GM18507 (cell line): ENCODE measurements around the gene MND1.
A peak's percentile ranks its signal among the peaks of the same experiment; 100 is the strongest.

Experiments used
- DNase-seq: peaks from one replicate; pipeline ENCODE4 v3.0.0; 2011; ENCODE audit warnings: low read depth; ENCODE audit not compliant: insufficient read length; ENCODE audit errors: extremely low spot score
- FAIRE-seq: peaks from 2 replicates; lab custom pipeline; 2011; peaks lifted over from hg19 to GRCh38; lab: Jason Lieb, UNC

MND1 gene

GRCh38 chr4:153345012-153345981 lies 809 bp downstream of the MND1 start:
- peak; percentile 89 for FAIRE-seq
- DNase-seq: no peak

GRCh38 chr4:153346031-153346430 lies 1.5 kb downstream of the MND1 start:
- DNase-seq (no peak), FAIRE-seq (no peak)

- FAIRE-seq (peak; percentile 5), DNase-seq (no peak)
Measured at GRCh38 chr4:153346563-153346962, 2.1 kb downstream of the MND1 start.

GRCh38 chr4:153347117-153347516 lies 2.6 kb downstream of the MND1 start:
- FAIRE-seq: peak; percentile 35

GRCh38 chr4:153348006-153348405 lies 3.5 kb downstream of the MND1 start:
- DNase-seq (no peak), FAIRE-seq (no peak)

More at GRCh38 chr4:153347117-153347516, 2.6 kb downstream of the MND1 start:
- no peak for DNase-seq

GRCh38 chr4:153349206-153349805 lies 4.8 kb downstream of the MND1 start:
- peak; percentile 62 for FAIRE-seq
- DNase-seq: no peak

- FAIRE-seq (no peak), DNase-seq (no peak)
Measured at GRCh38 chr4:153362184-153362583, 17.7 kb downstream of the MND1 start.

- DNase-seq (no peak), FAIRE-seq (no peak)
Measured at GRCh38 chr4:153364061-153364460, 19.6 kb downstream of the MND1 start.

- FAIRE-seq (no peak), DNase-seq (no peak)
Measured at GRCh38 chr4:153365003-153365402, 20.5 kb downstream of the MND1 start.

- FAIRE-seq: no peak
- DNase-seq: no peak
Measured at GRCh38 chr4:153366486-153366885, 22.0 kb downstream of the MND1 start.

- DNase-seq: no peak
- FAIRE-seq: no peak
Measured at GRCh38 chr4:153367092-153367491, 22.6 kb downstream of the MND1 start.

- FAIRE-seq: no peak
- no peak for DNase-seq
Measured at GRCh38 chr4:153369021-153369420, 24.5 kb downstream of the MND1 start.

GRCh38 chr4:153371701-153372234 lies 27.3 kb downstream of the MND1 start:
- no peak for FAIRE-seq
- no peak for DNase-seq

- FAIRE-seq (no peak), DNase-seq (no peak)
Measured at GRCh38 chr4:153372967-153373562, 28.6 kb downstream of the MND1 start.

- FAIRE-seq: no peak
Measured at GRCh38 chr4:153374442-153374841, 30.0 kb downstream of the MND1 start.

GRCh38 chr4:153375303-153375702 lies 30.8 kb downstream of the MND1 start:
- DNase-seq (no peak), FAIRE-seq (no peak)

More at GRCh38 chr4:153374442-153374841, 30.0 kb downstream of the MND1 start:
- no peak for DNase-seq

- DNase-seq (no peak), FAIRE-seq (no peak)
Measured at GRCh38 chr4:153383131-153383530, 38.6 kb downstream of the MND1 start.

- FAIRE-seq (no peak), DNase-seq (no peak)
Measured at GRCh38 chr4:153384160-153384559, 39.7 kb downstream of the MND1 start.

GRCh38 chr4:153385784-153386183 lies 41.3 kb downstream of the MND1 start:
- FAIRE-seq (peak; percentile 54), DNase-seq (no peak)

GRCh38 chr4:153387981-153388380 lies 43.5 kb downstream of the MND1 start:
- no peak for FAIRE-seq
- no peak for DNase-seq
